Dermis lymphatic vessel endothelial cell (primary cell): ENCODE results near the gene FAM3C. TPM values are rescaled to one million over a fixed set of nuclear protein-coding genes. Genes with fewer than 3 reads are reported as not detected.

Experiments
- total RNA-seq: library from RNA; depleted of rRNA; stranded (reverse); fragments of >200 nt; gene quantifications from 2 replicates; pipeline ENCODE4 v1.2.1, GENCODE V29; 2014

FAM3C gene, protein sequence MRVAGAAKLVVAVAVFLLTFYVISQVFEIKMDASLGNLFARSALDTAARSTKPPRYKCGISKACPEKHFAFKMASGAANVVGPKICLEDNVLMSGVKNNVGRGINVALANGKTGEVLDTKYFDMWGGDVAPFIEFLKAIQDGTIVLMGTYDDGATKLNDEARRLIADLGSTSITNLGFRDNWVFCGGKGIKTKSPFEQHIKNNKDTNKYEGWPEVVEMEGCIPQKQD
- total RNA-seq, result 36.3 and 43.1 TPM in 2 replicates

DNA sequence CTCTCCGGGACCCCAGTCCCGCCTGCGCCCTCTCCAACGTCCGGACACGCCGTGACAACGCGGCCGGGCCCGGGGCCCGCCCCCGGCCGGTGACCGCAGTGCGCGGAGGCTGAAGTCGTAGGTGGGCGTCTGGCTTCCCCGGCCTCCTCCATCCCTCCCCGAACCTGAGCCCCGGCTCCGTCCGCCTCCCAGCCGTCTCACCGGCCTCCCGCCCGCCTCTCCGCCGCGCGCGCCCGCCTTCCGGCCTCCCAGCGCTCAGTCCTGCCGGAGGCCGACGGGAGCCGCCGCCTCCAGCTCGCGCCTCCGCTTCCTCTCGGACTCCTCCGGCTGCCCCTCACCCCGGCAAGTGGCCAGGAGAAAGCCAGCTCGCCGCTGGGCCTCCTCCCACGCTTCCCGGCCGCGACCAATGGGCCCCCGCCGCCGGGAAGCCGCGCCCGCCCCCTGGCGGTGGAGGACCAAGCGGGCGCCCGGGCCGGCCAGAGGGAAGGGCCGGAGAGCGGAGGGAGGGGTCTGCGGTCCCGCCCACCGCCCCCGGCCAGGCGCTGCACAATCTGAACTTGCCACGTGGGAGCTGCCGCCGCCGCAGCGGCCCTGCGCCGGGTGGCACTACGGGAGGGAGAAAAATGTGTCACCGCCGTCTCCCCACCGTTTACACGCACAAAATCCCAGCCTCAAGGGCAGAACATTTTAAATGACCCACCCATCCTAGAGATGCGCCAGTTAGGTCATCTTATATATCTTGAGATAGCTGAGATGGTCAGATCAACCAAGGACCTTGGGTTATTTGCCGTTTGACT lies at the start of gene FAM3C:
Gene FAM3C (minus strand): TSS at position 348 of the 797 bp plus-strand sequence. CDS start 13,339 bp downstream, outside the sequence.

DNA sequence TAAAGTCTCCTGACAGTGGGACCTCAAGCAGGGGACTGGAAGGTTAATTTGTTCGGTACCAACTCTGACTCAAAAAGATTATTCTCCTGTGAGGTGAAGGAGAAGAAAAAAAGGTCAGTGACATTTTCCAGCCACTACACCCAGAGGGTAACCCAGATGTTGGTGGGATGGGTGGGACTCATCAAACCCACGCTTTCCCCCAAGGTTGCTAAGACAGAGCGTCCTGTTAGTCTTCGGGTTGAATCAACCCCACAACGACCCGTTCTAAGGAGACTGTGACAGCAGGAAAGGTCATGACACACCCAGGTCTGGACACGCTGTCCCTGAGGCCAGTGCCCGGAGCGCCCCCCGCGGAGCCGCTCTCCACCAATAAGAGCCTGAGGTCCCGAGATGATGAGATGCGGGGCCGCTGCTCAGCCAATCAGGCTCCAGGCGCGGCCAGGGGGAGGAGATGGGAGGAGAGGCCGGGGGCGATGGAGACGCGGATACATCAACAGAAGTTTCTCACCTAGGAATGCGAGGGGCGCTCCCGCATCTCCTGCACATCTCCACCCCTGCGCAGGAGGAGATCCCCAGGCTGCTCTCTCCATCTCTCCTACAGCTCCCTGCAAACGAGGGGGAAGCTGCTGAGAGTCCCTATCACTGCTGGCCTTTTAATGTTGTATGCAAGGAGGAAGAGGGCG lies 67.5 kb downstream of the FAM3C start, which contains the start of gene WNT16:
Gene WNT16 (plus strand): TSS at position 493 of the 683 bp plus-strand sequence. CDS start 293 bp downstream, outside the sequence.

Other genes with a start within 250 kb of the FAM3C start
- gene WNT16, start 67.3 kb downstream of the FAM3C start, total RNA-seq, result not detected in 2 replicates